ENCODE data around the gene BMPER. TPM values are rescaled to one million over a fixed set of nuclear protein-coding genes. Genes with fewer than 3 reads are reported as not detected.

BMPER gene
- polyA plus RNA-seq, 1 donor from 2014 or later = 2.1 TPM

- Histone ChIP-seq H3K27ac (ENCODE audit: low read length) (no peak overlapping the region), H3K9me2 (ENCODE audit: insufficient read depth, low read length) (no peaks in the 10 kb centered on the region), H3K9me3 (ENCODE audit: low read length) (no peaks in the 10 kb centered on the region), H4K20me1 (ENCODE audit: insufficient read depth) (no peaks in the 10 kb centered on the region), H3K4me2 (ENCODE audit: low read length) (no peak overlapping the region), H2AFZ (ENCODE audit: low read depth, low read length) (no peak overlapping the region), H3K79me2 (replicated peaks; ENCODE audit: insufficient read depth, low read length) (no peaks in the 10 kb centered on the region), H3K4me3 (ENCODE audit: low read length) (no peak overlapping the region), H3K9ac (ENCODE audit: low read length) (no peak overlapping the region), H3K36me3 (ENCODE audit: insufficient read depth, low read length) (no peaks in the 10 kb centered on the region), H3K27me3 (ENCODE audit: insufficient read depth, low read depth, low read length) (no peaks in the 10 kb centered on the region), H3F3A (ENCODE audit: insufficient read depth, low read length, poor library complexity, severe bottlenecking) (no peaks in the 10 kb centered on the region)
- TF ChIP-seq EP300 (conservative IDR thresholded peaks at IDR 0.05; ENCODE audit: poor library complexity, severe bottlenecking) (no peak), EZH2 (IDR thresholded peaks at IDR 0.05; ENCODE audit: borderline replicate concordance, insufficient read depth, low read length, poor library complexity, severe bottlenecking) (no peak), MXI1 (conservative IDR thresholded peaks at IDR 0.05; ENCODE audit: poor library complexity, severe bottlenecking) (no peak), SMC3 (conservative IDR thresholded peaks at IDR 0.05; ENCODE audit: poor library complexity) (no peak), RAD21 (conservative IDR thresholded peaks at IDR 0.05) (no peak), POLR2AphosphoS5 (IDR thresholded peaks at IDR 0.05) (no peak), TAF1 (IDR thresholded peaks at IDR 0.05; ENCODE audit: low read depth) (no peak), REST (IDR thresholded peaks at IDR 0.05; ENCODE audit: borderline replicate concordance) (no peak)
- TF ChIP-seq, protein P1, sequence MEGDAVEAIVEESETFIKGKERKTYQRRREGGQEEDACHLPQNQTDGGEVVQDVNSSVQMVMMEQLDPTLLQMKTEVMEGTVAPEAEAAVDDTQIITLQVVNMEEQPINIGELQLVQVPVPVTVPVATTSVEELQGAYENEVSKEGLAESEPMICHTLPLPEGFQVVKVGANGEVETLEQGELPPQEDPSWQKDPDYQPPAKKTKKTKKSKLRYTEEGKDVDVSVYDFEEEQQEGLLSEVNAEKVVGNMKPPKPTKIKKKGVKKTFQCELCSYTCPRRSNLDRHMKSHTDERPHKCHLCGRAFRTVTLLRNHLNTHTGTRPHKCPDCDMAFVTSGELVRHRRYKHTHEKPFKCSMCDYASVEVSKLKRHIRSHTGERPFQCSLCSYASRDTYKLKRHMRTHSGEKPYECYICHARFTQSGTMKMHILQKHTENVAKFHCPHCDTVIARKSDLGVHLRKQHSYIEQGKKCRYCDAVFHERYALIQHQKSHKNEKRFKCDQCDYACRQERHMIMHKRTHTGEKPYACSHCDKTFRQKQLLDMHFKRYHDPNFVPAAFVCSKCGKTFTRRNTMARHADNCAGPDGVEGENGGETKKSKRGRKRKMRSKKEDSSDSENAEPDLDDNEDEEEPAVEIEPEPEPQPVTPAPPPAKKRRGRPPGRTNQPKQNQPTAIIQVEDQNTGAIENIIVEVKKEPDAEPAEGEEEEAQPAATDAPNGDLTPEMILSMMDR (IDR thresholded peaks at IDR 0.05; ENCODE audit: poor library complexity, severe bottlenecking) = no peak
Observed at GRCh38 chr7:34143402-34143801, 238.1 kb downstream of the BMPER start.

GRCh38 chr7:34145603-34146002 is 240.3 kb downstream of the BMPER start:
- Histone ChIP-seq H4K20me1 (ENCODE audit: insufficient read depth) (no peaks in the 10 kb centered on the region), H3F3A (ENCODE audit: insufficient read depth, low read length, poor library complexity, severe bottlenecking) (no peaks in the 10 kb centered on the region), H3K9me3 (ENCODE audit: low read length) (no peaks in the 10 kb centered on the region), H3K9me2 (ENCODE audit: insufficient read depth, low read length) (no peaks in the 10 kb centered on the region), H2AFZ (ENCODE audit: low read depth, low read length) (no peak overlapping the region), H3K79me2 (replicated peaks; ENCODE audit: insufficient read depth, low read length) (no peaks in the 10 kb centered on the region), H3K27me3 (ENCODE audit: insufficient read depth, low read depth, low read length) (no peaks in the 10 kb centered on the region), H3K9ac (ENCODE audit: low read length) (no peak overlapping the region), H3K4me3 (ENCODE audit: low read length) (no peak overlapping the region), H3K4me2 (ENCODE audit: low read length) (no peak overlapping the region), H3K36me3 (ENCODE audit: insufficient read depth, low read length) (no peaks in the 10 kb centered on the region), H3K27ac (ENCODE audit: low read length) (no peak overlapping the region)
- TF ChIP-seq MXI1 (conservative IDR thresholded peaks at IDR 0.05; ENCODE audit: poor library complexity, severe bottlenecking) (no peak), EP300 (conservative IDR thresholded peaks at IDR 0.05; ENCODE audit: poor library complexity, severe bottlenecking) (no peak), TAF1 (IDR thresholded peaks at IDR 0.05; ENCODE audit: low read depth) (no peak), REST (IDR thresholded peaks at IDR 0.05; ENCODE audit: borderline replicate concordance) (no peak), SMC3 (conservative IDR thresholded peaks at IDR 0.05; ENCODE audit: poor library complexity) (no peak), EZH2 (IDR thresholded peaks at IDR 0.05; ENCODE audit: borderline replicate concordance, insufficient read depth, low read length, poor library complexity, severe bottlenecking) (no peak), POLR2AphosphoS5 (IDR thresholded peaks at IDR 0.05) (no peak), RAD21 (conservative IDR thresholded peaks at IDR 0.05) (no peak)
- TF ChIP-seq, protein P1 (IDR thresholded peaks at IDR 0.05; ENCODE audit: poor library complexity, severe bottlenecking) = no peak

Data from neural cell (in vitro differentiated cells).